ENCODE results near the gene HOXD4.
A peak's percentile ranks its signal among the peaks of the same experiment; 100 is the strongest.

GRCh38 chr2:176128982-176129796 lies 22.2 kb upstream of the HOXD4 start, which contains the start of gene HOXD8:
- TF ChIP-seq, protein P1, sequence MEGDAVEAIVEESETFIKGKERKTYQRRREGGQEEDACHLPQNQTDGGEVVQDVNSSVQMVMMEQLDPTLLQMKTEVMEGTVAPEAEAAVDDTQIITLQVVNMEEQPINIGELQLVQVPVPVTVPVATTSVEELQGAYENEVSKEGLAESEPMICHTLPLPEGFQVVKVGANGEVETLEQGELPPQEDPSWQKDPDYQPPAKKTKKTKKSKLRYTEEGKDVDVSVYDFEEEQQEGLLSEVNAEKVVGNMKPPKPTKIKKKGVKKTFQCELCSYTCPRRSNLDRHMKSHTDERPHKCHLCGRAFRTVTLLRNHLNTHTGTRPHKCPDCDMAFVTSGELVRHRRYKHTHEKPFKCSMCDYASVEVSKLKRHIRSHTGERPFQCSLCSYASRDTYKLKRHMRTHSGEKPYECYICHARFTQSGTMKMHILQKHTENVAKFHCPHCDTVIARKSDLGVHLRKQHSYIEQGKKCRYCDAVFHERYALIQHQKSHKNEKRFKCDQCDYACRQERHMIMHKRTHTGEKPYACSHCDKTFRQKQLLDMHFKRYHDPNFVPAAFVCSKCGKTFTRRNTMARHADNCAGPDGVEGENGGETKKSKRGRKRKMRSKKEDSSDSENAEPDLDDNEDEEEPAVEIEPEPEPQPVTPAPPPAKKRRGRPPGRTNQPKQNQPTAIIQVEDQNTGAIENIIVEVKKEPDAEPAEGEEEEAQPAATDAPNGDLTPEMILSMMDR (IDR thresholded peaks at IDR 0.05), result peak in 1 of 5 experiments; percentile 27
- TF ChIP-seq EP300 (IDR thresholded peaks at IDR 0.05), result peak in 1 of 2 donors; percentile 77
